ENCODE results near the gene BBLN.

DNA sequence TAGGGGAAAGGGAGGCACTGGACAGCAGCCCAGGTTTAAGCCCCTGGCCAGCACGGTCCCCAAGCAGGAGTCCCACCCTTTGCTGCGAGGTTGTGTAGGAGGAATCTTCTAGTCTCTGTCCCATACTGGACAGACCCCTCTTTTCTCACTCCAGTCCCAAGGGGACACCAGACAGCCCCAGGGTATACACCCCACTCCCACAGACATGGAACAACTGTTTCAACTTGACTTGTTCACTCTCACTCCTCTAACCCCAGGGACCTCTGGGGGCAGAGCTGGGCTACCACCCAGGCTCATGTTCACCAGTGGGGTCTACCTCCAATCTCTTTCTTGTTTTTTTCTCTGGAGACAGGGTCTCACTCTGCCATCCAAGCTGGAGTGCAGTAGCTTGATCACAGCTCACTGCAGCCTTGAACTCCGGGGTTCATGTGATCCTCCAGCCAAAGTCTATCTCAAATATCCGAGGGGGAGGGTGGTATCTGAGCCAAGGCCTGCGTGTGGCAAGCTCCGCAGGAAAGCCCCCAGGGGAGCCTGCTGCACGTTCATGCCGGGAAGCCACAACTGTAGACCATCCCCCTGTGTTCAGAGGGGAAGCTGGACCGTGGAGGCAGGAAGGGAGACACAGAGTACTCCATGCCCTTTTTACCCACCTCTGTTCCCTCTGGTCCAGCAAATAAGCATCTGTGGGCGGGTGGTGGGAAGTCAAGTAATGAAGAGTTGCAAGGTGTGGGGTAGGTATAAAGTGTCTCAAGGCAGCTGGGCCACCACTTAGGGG lies 34.3 kb upstream of the BBLN start:
- TF ChIP-seq, protein P1, sequence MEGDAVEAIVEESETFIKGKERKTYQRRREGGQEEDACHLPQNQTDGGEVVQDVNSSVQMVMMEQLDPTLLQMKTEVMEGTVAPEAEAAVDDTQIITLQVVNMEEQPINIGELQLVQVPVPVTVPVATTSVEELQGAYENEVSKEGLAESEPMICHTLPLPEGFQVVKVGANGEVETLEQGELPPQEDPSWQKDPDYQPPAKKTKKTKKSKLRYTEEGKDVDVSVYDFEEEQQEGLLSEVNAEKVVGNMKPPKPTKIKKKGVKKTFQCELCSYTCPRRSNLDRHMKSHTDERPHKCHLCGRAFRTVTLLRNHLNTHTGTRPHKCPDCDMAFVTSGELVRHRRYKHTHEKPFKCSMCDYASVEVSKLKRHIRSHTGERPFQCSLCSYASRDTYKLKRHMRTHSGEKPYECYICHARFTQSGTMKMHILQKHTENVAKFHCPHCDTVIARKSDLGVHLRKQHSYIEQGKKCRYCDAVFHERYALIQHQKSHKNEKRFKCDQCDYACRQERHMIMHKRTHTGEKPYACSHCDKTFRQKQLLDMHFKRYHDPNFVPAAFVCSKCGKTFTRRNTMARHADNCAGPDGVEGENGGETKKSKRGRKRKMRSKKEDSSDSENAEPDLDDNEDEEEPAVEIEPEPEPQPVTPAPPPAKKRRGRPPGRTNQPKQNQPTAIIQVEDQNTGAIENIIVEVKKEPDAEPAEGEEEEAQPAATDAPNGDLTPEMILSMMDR (IDR thresholded peaks at IDR 0.05; ENCODE audit: low read length) = no peak
- TF ChIP-seq EZH2 (optimal IDR thresholded peaks at IDR 0.05; ENCODE audit: low read depth, low read length) (no peak), EZH2phosphoT487 (IDR thresholded peaks at IDR 0.05; ENCODE audit: low read length) (no peak)

All from MM.1S (cell line).